DOHH2 (cell line): ENCODE results near the gene CDC42.

Source experiments
- H3F3A ChIP-seq: fragments of 200-600 bp; sonication (generic), shearing (Covaris generic); 2 replicates; pipeline ENCODE4 v1.6.0; 2016; ENCODE audit warnings: antibody characterized with exemption, mild to moderate bottlenecking; ENCODE audit not compliant: control insufficient read depth, insufficient read depth
- H3K27ac ChIP-seq: fragments of 200-600 bp; sonication (generic); 2 replicates; pipeline ENCODE4 v1.5.1; 2014; ENCODE audit warnings: low read depth, mild to moderate bottlenecking, low read length, moderate library complexity
- H3K27me3 ChIP-seq: fragments of 200-600 bp; sonication (generic); 2 replicates; pipeline ENCODE4 v1.6.1; 2014; ENCODE audit warnings: mild to moderate bottlenecking, low read length, mixed read lengths; ENCODE audit not compliant: control insufficient read depth
- H3K36me3 ChIP-seq: fragments of 200-600 bp; sonication (generic); 2 replicates; pipeline ENCODE4 v1.6.1; 2014; ENCODE audit warnings: mild to moderate bottlenecking, low read length, moderate library complexity, mixed read lengths; ENCODE audit not compliant: control insufficient read depth
- H3K4me1 ChIP-seq: fragments of 200-600 bp; sonication (generic); 2 replicates; pipeline ENCODE4 v1.6.1; 2014; ENCODE audit warnings: mild to moderate bottlenecking, low read length, mixed read lengths; ENCODE audit not compliant: control insufficient read depth
- H3K4me2 ChIP-seq: fragments of 200-600 bp; sonication (generic); 2 replicates; pipeline ENCODE4 v1.6.0; 2014; ENCODE audit warnings: mild to moderate bottlenecking, low read length, moderate library complexity
- H3K4me3 ChIP-seq: fragments of 200-600 bp; sonication (generic); 2 replicates; pipeline ENCODE4 v1.5.1; 2014; ENCODE audit warnings: mild to moderate bottlenecking, low read length, mixed read lengths
- H3K79me2 ChIP-seq: fragments of 200-600 bp; sonication (generic); 2 replicates; pipeline ENCODE4 v1.6.1; 2014; ENCODE audit warnings: mild to moderate bottlenecking, low read length, mixed read lengths; ENCODE audit not compliant: control insufficient read depth
- H3K9me2 ChIP-seq: fragments of 200-600 bp; sonication (generic); replicated peaks from 2 replicates; pipeline ENCODE4 v1.6.1; 2014; ENCODE audit warnings: mild to moderate bottlenecking, low read length, mixed read lengths; ENCODE audit not compliant: control insufficient read depth
- H3K9me3 ChIP-seq: fragments of 200-600 bp; sonication (generic); 2 replicates; pipeline ENCODE4 v1.6.1; 2014; ENCODE audit warnings: antibody characterized with exemption, low read length, mixed read lengths; ENCODE audit not compliant: control insufficient read depth, insufficient read depth
- H4K20me1 ChIP-seq: fragments of 200-600 bp; sonication (generic); 2 replicates; pipeline ENCODE4 v1.6.0; 2014; ENCODE audit warnings: low read depth, mild to moderate bottlenecking, antibody characterized with exemption, low read length, moderate library complexity; ENCODE audit not compliant: control insufficient read depth, insufficient read depth
- CTCF ChIP-seq: fragments of 200-600 bp; sonication (generic); IDR thresholded peaks from one replicate; pipeline ENCODE4 v1.5.1; 2014; ENCODE audit warnings: antibody characterized with exemption, mild to moderate bottlenecking, low read depth, low read length; ENCODE audit not compliant: poor library complexity, severe bottlenecking
- EZH2phosphoT487 ChIP-seq: fragments of 200-600 bp; sonication (generic); IDR thresholded peaks from 2 replicates; pipeline ENCODE4 v1.6.1; 2017; ENCODE audit warnings: borderline replicate concordance, mild to moderate bottlenecking, antibody characterized with exemption, low read length, moderate library complexity, mixed read lengths

CDC42 gene

GRCh38 chr1:22127248-22127647, 74.7 kb downstream of the CDC42 start:
- peaks cover 2% of the 10 kb centered on the region; the same call in 1 of the 2 replicates for H3F3A ChIP-seq
- H4K20me1 ChIP-seq, result peaks cover 4% of the 10 kb centered on the region; the same call in 1 of the 2 replicates
- no peaks in the 10 kb centered on the region for H3K9me3 ChIP-seq
- no peaks in the 10 kb centered on the region for H3K36me3 ChIP-seq
- TF ChIP-seq CTCF (no peak), EZH2phosphoT487 (no peak)
- H3K27me3 ChIP-seq, result no peaks in the 10 kb centered on the region
- no peaks in the 10 kb centered on the region for H3K9me2 ChIP-seq
- no peak overlapping the region for H3K4me3 ChIP-seq
- no peak overlapping the region for H3K27ac ChIP-seq
- no peak overlapping the region for H3K4me2 ChIP-seq
- H3K79me2 ChIP-seq, result no peaks in the 10 kb centered on the region
- no peaks in the 10 kb centered on the region for H3K4me1 ChIP-seq

- Histone ChIP-seq H3K27me3 (no peaks in the 10 kb centered on the region), H3K9me3 (no peaks in the 10 kb centered on the region), H3K36me3 (no peaks in the 10 kb centered on the region), H4K20me1 (peaks cover 4% of the 10 kb centered on the region; the same call in 1 of the 2 replicates), H3K4me2 (no peak overlapping the region), H3K9me2 (no peaks in the 10 kb centered on the region), H3K4me1 (no peaks in the 10 kb centered on the region), H3K79me2 (no peaks in the 10 kb centered on the region), H3K4me3 (no peak overlapping the region), H3K27ac (no peak overlapping the region), H3F3A (peaks cover 2% of the 10 kb centered on the region; the same call in 1 of the 2 replicates)
- TF ChIP-seq EZH2phosphoT487, result no peak
- TF ChIP-seq CTCF, result no peak
Measured at GRCh38 chr1:22127731-22128130, 75.2 kb downstream of the CDC42 start.

- Histone ChIP-seq H3K4me2 (no peak overlapping the region), H3K27me3 (no peaks in the 10 kb centered on the region), H3K36me3 (no peaks in the 10 kb centered on the region), H3K9me2 (no peaks in the 10 kb centered on the region), H4K20me1 (peaks cover 4% of the 10 kb centered on the region; the same call in 1 of the 2 replicates), H3K79me2 (no peaks in the 10 kb centered on the region), H3K4me3 (no peak overlapping the region), H3F3A (peaks cover 2% of the 10 kb centered on the region; the same call in 1 of the 2 replicates), H3K27ac (no peak overlapping the region), H3K9me3 (no peaks in the 10 kb centered on the region), H3K4me1 (no peaks in the 10 kb centered on the region)
- TF ChIP-seq EZH2phosphoT487 (no peak), CTCF (no peak)
Measured at GRCh38 chr1:22128392-22128791, 75.9 kb downstream of the CDC42 start.
